HFFc6 (cell line): ENCODE measurements around the gene ATP7A. TPM values are rescaled to one million over a fixed set of nuclear protein-coding genes. Genes with fewer than 3 reads are reported as not detected.
A peak's percentile ranks its signal among the peaks of the same experiment; 100 is the strongest.

Experiments used
- DNase-seq: peaks from one replicate; pipeline ENCODE4 v3.0.0-alpha.2; 2018
- H3K27ac Mint-ChIP-seq: 2 replicates; pipeline ENCODE4 v1.8.0; 2020; ENCODE audit warnings: mild to moderate bottlenecking, mixed read lengths
- H3K27me3 Mint-ChIP-seq: 2 replicates; pipeline ENCODE4 v1.8.0; 2021; ENCODE audit warnings: mild to moderate bottlenecking, moderate library complexity, mixed read lengths; ENCODE audit not compliant: insufficient read depth
- H3K36me3 Mint-ChIP-seq: 2 replicates; pipeline ENCODE4 v1.8.0; 2021; ENCODE audit warnings: low read depth, mixed read lengths
- H3K4me1 Mint-ChIP-seq: 2 replicates; pipeline ENCODE4 v1.8.0; 2020; ENCODE audit warnings: low read depth, mixed read lengths
- H3K4me3 Mint-ChIP-seq: 2 replicates; pipeline ENCODE4 v1.8.0; 2020; ENCODE audit warnings: mild to moderate bottlenecking, moderate library complexity, mixed read lengths
- H3K9me3 Mint-ChIP-seq: 2 replicates; pipeline ENCODE4 v1.8.0; 2020; ENCODE audit warnings: mild to moderate bottlenecking, mixed read lengths
- total RNA-seq, 6 experiments: library from RNA; stranded (reverse); fragmentation: NEBNext Ultra II Directional; extraction: Animal tissue kit (Norgen Biotek cat#: 25700); gene quantifications; 2 replicates in 1 of 6; 3 replicates in 5 of 6; pipeline ENCODE4 v1.2.3, GENCODE V29; 2021
- TF ChIP-seq, protein P1 (sequence below): fragments of 200-600 bp; sonication (generic); IDR thresholded peaks from 2 replicates; pipeline ENCODE4 v1.5.0; 2021; ENCODE audit warnings: antibody characterized with exemption, mild to moderate bottlenecking

ATP7A gene
- total RNA-seq, 6 experiments from 2014 or later, result 7.8 to 10.1 (median 8.9) TPM

DNA sequence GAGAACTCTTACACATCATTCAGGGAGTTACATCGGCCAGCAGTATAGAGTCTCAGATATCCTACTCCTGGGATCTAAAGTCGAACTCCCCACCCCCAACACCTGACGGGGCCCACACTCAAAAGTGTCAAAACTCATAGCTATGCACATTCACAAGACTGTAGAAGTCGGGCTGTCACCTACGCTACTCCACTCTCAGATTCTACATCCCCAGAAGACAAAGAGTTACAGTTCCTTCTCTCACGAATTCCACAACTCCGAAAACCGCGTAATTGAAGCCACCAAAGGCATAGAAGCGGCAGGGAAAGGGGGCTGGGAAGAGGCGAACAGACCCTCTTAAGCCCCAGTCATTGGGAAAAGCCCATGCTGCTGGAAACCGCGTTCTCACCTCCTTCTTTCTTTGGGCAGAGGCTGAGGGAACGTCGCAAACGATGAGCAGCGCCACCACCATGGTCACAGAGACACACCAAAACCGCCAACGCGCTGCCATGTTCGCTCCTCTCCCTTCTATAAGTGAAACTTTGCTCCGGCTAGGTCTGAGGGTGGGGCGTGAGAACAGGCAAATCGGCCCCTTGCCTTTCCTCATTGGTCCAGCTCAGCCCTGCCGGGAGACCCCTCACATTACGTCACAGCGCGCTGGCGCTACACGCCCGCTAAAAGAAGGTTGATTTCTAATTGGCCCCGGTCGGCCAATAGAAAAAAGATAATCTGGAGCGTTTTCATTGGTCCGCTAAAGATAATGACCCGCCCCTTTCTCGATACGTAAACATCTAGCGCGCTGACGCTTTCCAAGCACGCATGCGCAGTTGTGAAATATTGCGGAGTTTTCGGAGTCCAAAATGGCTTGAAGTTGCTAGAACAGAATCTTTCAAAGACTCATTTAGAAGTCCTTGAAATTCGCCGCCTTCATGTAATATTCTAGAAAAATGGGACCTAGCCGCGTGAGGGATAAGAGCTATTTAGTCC, 15.3 kb upstream of the ATP7A start, which contains the start of gene MAGT1:
Gene MAGT1 (minus strand): TSS at position 515 of the 966 bp plus-strand sequence. CDS start 25 bp downstream, at position 490.
- Mint-ChIP-seq H3K27ac (peak within 1 kb of the TSS; percentile 95), H3K36me3 (peaks cover 5% of the 10 kb centered on the region; the same call in 1 of the 2 replicates), H3K27me3 (peaks cover 8% of the 10 kb centered on the region), H3K4me1 (peaks cover 18% of the 10 kb centered on the region), H3K4me3 (peak within 1 kb of the TSS; percentile 98), H3K9me3 (no peaks in the 10 kb centered on the region)
- TF ChIP-seq, protein P1, sequence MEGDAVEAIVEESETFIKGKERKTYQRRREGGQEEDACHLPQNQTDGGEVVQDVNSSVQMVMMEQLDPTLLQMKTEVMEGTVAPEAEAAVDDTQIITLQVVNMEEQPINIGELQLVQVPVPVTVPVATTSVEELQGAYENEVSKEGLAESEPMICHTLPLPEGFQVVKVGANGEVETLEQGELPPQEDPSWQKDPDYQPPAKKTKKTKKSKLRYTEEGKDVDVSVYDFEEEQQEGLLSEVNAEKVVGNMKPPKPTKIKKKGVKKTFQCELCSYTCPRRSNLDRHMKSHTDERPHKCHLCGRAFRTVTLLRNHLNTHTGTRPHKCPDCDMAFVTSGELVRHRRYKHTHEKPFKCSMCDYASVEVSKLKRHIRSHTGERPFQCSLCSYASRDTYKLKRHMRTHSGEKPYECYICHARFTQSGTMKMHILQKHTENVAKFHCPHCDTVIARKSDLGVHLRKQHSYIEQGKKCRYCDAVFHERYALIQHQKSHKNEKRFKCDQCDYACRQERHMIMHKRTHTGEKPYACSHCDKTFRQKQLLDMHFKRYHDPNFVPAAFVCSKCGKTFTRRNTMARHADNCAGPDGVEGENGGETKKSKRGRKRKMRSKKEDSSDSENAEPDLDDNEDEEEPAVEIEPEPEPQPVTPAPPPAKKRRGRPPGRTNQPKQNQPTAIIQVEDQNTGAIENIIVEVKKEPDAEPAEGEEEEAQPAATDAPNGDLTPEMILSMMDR, result no peak; the same call in 1 of the 2 replicates
- peak; percentile 94 for DNase-seq

DNA sequence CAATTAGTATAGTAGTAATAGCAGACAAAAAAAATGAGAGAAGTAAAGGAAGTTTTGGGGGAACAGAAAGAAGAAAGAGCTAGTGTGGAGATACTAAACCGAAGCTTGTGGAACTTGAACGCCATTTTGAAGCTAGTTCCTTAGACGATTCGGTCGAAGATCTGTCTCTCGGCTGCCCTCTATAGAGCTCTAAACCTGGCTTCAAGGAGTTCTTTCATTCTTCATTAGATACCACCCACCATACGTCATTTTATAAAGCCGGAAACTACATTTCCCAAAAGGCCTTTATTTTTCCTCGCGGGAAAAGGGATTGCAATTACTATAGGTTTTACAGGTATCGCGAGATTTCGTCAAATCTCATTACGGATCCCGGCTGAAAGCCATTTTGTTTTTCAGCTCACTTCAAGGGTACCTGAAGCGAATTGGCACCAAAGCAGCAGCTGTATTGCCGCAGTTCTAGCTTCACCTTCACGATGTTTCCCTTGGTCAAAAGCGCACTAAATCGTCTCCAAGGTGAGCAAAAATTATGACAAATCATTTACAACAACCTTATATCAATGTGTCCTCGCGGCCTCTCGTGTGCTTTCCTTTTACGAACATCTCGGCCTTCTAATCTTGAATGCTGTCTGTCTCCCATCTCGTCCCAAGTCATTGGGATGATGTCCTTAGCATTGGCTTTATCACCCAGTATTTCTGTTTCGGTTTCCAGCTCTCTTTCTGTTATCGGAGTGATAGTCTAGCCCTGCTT, 11.2 kb upstream of the ATP7A start, which contains the start of gene COX7B:
Gene COX7B (plus strand): TSS at position 388 of the 748 bp plus-strand sequence. CDS start 86 bp downstream, at position 474.
- peaks cover 14% of the 10 kb centered on the region; the same call in 1 of the 2 replicates for H3K4me1 Mint-ChIP-seq
- peak within 1 kb of the TSS; percentile 93 for H3K4me3 Mint-ChIP-seq
- H3K9me3 Mint-ChIP-seq, result no peaks in the 10 kb centered on the region
- peak within 1 kb of the TSS; percentile 93 for H3K27ac Mint-ChIP-seq
- H3K27me3 Mint-ChIP-seq, result peaks cover 8% of the 10 kb centered on the region
- TF ChIP-seq, protein P1, result peak; percentile 42
- DNase-seq, result peak; percentile 97
- H3K36me3 Mint-ChIP-seq, result peaks cover 6% of the 10 kb centered on the region; the same call in 1 of the 2 replicates

DNA sequence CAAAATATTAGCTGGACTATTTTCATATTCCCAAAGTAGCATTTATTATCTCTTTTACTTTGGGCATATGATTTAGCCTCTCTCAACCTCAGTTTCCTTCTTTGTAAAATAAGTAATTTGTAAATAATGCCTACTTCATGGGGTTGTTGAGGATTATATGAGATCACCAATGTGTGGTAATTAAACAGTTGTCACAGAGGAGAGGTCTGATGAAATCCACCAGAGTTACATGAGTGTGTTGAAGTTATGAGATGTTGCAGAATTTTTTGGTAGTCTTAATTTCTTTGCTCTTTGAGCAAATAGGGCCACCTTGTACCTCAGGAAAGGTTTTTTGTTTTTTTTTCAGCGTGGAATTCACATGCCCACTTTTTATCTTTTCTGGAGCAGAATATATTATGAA, 9.8 kb upstream of the ATP7A start:
- H3K9me3 Mint-ChIP-seq, result no peaks in the 10 kb centered on the region
- H3K27me3 Mint-ChIP-seq, result peaks cover 4% of the 10 kb centered on the region
- DNase-seq, result no peak
- H3K4me1 Mint-ChIP-seq, result peaks cover 12% of the 10 kb centered on the region; the same call in 1 of the 2 replicates
- TF ChIP-seq, protein P1, result no peak
- H3K27ac Mint-ChIP-seq, result peak overlapping the region; percentile 93
- H3K4me3 Mint-ChIP-seq, result peak overlapping the region; percentile 93
- peaks cover 6% of the 10 kb centered on the region; the same call in 1 of the 2 replicates for H3K36me3 Mint-ChIP-seq

DNA sequence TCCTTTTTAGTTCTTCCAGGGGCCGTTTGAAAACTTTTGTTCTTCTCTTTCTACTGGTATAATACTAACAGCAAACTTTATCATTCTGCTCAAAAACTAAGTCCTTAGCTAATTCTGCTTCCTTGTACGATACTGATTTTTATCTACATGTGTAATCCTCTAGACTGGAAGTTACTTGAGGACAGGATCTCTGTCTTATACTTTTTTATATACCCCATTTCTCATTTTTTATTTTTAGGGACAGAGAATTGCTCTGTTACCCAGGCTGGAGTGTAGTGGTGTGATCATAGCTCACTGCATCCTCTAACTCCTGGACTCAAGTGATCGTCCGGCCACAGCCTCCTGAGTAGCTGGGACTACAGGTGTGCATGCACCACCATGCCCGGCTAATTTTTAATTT, 9.0 kb upstream of the ATP7A start:
- Mint-ChIP-seq H3K9me3 (no peaks in the 10 kb centered on the region), H3K27me3 (peaks cover 4% of the 10 kb centered on the region), H3K4me1 (peaks cover 9% of the 10 kb centered on the region; the same call in 1 of the 2 replicates), H3K36me3 (peaks cover 6% of the 10 kb centered on the region; the same call in 1 of the 2 replicates), H3K27ac (no peak overlapping the region), H3K4me3 (peak overlapping the region; percentile 93)
- TF ChIP-seq, protein P1, result no peak
- DNase-seq, result no peak

DNA sequence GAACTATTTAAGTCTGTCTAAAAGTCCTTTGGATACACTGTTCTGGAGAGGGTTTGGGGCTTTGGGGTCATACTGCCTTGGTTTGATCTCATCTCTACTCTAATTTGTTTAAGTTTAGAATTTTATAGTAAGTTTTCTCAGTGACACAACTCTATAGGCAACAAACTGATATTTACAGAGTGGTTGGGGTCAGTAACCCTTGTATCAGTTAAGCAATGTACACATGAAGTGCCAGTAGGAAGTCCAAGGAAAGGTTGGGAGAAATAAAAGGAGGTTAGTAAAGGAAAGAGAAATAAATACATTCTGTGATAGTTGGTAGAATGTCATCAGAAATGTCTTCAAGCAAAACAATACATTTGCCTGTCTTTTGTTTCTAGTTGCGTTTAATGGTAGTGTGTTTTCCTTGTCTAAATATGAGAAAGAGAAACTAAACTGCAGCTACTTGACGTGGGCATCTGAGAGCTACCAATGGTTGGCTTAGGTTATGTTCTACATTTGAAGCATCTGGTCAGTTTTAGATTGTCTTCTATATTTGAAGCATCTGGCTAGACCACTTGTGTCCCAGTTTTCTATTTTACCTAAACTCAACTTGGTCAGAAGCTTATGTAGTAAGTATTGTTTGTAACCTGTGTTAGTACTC, 6.9 kb downstream of the ATP7A start:
- DNase-seq, result no peak
- no peaks in the 10 kb centered on the region; the same call in 1 of the 2 replicates for H3K27me3 Mint-ChIP-seq
- TF ChIP-seq, protein P1, result no peak
- no peak overlapping the region for H3K27ac Mint-ChIP-seq
- H3K36me3 Mint-ChIP-seq, result no peaks in the 10 kb centered on the region
- peaks cover 10% of the 10 kb centered on the region for H3K4me1 Mint-ChIP-seq
- H3K4me3 Mint-ChIP-seq, result no peak overlapping the region
- no peaks in the 10 kb centered on the region for H3K9me3 Mint-ChIP-seq
